ENCODE results near the gene FAM193A.

FAM193A gene
- long read RNA-seq, partial matches to known transcripts: 11 of 18 reads
- long read RNA-seq, other reads (novel, unspliced or antisense): 7 of 18 reads

DNA sequence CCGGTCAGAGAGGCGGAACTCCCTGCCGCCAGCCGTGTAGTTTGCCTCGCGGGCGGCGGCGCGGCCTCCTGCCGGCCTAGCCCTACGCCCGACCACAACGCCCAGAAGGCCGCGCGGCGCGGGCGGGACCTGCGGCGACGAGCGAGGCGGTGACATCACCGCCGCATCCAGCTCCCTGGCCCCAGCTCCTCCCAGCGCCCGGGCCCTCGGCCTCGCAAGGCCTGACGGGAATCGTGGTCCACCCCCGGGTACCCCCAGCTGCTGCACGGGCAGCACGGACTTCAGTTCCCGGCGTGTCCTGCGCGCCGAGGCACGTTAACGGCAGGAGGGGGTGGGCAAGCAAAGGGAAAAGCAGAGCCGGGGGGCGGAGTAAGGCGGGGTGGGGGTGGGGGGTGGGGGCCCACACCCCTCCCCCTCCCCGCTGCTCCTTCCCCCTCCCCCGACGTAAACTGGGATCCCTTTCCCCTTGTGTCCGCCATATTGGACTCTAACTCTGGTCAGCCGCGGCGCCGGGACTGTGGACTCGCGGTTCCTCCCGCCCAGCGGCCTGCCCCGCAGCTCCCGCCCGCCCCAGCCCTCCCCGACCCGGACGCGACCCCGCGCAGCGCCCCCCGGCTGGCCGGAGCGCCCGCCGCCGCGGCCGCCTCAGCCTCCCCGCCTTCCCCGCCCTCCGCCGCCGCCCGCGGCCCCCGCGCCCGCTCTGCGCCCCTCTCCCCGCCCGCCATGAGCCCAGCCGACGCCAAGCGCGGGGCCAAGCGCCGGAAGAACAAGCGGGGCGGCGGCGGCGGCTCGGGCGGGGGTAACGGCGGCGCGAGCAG lies at the start of gene FAM193A:
Gene FAM193A (plus strand): TSS at position 455 of the 818 bp plus-strand sequence. CDS start 269 bp downstream, at position 724.
- peak; percentile 98 to 100 for DNase-seq (ENCODE audit: low read depth in 1 of 2, low spot score in 1 of 2)
- TF ChIP-seq SPI1 (IDR thresholded peaks at IDR 0.05; ENCODE audit: borderline replicate concordance, low read depth): no peak
- TF ChIP-seq, protein P1, sequence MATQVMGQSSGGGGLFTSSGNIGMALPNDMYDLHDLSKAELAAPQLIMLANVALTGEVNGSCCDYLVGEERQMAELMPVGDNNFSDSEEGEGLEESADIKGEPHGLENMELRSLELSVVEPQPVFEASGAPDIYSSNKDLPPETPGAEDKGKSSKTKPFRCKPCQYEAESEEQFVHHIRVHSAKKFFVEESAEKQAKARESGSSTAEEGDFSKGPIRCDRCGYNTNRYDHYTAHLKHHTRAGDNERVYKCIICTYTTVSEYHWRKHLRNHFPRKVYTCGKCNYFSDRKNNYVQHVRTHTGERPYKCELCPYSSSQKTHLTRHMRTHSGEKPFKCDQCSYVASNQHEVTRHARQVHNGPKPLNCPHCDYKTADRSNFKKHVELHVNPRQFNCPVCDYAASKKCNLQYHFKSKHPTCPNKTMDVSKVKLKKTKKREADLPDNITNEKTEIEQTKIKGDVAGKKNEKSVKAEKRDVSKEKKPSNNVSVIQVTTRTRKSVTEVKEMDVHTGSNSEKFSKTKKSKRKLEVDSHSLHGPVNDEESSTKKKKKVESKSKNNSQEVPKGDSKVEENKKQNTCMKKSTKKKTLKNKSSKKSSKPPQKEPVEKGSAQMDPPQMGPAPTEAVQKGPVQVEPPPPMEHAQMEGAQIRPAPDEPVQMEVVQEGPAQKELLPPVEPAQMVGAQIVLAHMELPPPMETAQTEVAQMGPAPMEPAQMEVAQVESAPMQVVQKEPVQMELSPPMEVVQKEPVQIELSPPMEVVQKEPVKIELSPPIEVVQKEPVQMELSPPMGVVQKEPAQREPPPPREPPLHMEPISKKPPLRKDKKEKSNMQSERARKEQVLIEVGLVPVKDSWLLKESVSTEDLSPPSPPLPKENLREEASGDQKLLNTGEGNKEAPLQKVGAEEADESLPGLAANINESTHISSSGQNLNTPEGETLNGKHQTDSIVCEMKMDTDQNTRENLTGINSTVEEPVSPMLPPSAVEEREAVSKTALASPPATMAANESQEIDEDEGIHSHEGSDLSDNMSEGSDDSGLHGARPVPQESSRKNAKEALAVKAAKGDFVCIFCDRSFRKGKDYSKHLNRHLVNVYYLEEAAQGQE (IDR thresholded peaks at IDR 0.05; ENCODE audit: insufficient replicate concordance, low read depth): no peak
- peak; percentile 43; the same call in 1 of the 2 replicates for TF ChIP-seq POLR2AphosphoS5 (IDR thresholded peaks at IDR 0.05; ENCODE audit: low read depth)
- no peaks in the 10 kb centered on the region for H3K27me3 ChIP-seq (ENCODE audit: insufficient read depth, poor library complexity, severe bottlenecking)
- H3K4me3 ChIP-seq (replicated peaks; ENCODE audit: insufficient read depth, low read length): peak within 1 kb of the TSS; percentile 94
- peak within 1 kb of the TSS; percentile 97 for H3K27ac ChIP-seq (replicated peaks)

DNA sequence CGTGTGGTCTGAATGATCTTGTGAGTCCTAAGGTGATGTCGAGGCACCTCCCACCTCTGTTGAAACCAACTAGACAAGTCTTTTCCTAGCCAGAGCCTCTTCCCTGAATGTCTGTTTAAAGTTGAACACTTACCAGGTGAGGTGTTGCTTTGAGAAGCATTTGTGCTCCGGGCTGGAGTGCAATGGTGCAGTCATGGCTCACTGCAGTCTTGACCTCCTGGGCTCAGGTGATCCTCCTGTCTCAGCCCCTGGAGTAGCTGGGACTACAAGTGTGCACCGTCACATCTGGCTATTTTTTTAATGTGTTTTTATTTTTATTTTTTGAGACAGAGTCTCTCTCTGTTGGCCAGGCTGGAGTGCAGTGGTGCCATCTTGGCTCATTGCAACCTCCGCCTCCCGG lies 49.5 kb upstream of the FAM193A start:
- no peaks in the 10 kb centered on the region for H3K27me3 ChIP-seq (ENCODE audit: insufficient read depth, poor library complexity, severe bottlenecking)
- no peak for DNase-seq (ENCODE audit: low read depth in 1 of 2, low spot score in 1 of 2)
- TF ChIP-seq, protein P2, sequence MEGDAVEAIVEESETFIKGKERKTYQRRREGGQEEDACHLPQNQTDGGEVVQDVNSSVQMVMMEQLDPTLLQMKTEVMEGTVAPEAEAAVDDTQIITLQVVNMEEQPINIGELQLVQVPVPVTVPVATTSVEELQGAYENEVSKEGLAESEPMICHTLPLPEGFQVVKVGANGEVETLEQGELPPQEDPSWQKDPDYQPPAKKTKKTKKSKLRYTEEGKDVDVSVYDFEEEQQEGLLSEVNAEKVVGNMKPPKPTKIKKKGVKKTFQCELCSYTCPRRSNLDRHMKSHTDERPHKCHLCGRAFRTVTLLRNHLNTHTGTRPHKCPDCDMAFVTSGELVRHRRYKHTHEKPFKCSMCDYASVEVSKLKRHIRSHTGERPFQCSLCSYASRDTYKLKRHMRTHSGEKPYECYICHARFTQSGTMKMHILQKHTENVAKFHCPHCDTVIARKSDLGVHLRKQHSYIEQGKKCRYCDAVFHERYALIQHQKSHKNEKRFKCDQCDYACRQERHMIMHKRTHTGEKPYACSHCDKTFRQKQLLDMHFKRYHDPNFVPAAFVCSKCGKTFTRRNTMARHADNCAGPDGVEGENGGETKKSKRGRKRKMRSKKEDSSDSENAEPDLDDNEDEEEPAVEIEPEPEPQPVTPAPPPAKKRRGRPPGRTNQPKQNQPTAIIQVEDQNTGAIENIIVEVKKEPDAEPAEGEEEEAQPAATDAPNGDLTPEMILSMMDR (IDR thresholded peaks at IDR 0.05; ENCODE audit: insufficient read depth, low read length): no peak
- TF ChIP-seq SPI1 (IDR thresholded peaks at IDR 0.05; ENCODE audit: borderline replicate concordance, low read depth) (no peak), GABPA (IDR thresholded peaks at IDR 0.05; ENCODE audit: low read depth) (no peak), POLR2AphosphoS5 (IDR thresholded peaks at IDR 0.05; ENCODE audit: low read depth) (no peak)
- TF ChIP-seq, protein P1 (IDR thresholded peaks at IDR 0.05; ENCODE audit: insufficient replicate concordance, low read depth): no peak
- no peak overlapping the region for H3K27ac ChIP-seq (replicated peaks)
- no peak overlapping the region for H3K4me3 ChIP-seq (replicated peaks; ENCODE audit: insufficient read depth, low read length)

DNA sequence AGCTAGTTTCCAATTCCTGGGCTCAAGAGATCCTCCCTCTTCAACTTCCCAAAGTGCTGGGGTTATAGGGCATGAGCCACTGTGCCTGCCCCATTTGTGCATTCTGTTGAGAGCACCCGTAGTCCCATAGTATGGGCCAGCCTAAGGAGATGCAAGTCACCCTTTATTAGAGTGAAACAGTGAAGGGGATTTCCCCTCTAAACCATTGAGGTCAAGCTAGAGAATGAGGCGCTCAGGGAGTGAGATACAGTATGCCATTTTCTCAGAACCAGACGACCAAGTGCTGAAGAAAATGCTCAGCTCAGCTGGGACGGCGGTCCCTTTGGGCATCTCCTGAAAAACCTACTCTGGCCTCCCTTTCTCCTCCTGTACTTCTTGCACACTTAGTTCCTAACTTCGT lies 48.8 kb upstream of the FAM193A start:
- H3K4me3 ChIP-seq (replicated peaks; ENCODE audit: insufficient read depth, low read length): no peak overlapping the region
- no peak for DNase-seq (ENCODE audit: low read depth in 1 of 2, low spot score in 1 of 2)
- TF ChIP-seq SPI1 (IDR thresholded peaks at IDR 0.05; ENCODE audit: borderline replicate concordance, low read depth) (no peak), POLR2AphosphoS5 (IDR thresholded peaks at IDR 0.05; ENCODE audit: low read depth) (no peak), GABPA (IDR thresholded peaks at IDR 0.05; ENCODE audit: low read depth) (no peak)
- TF ChIP-seq, protein P1 (IDR thresholded peaks at IDR 0.05; ENCODE audit: insufficient replicate concordance, low read depth): no peak
- TF ChIP-seq, protein P2 (IDR thresholded peaks at IDR 0.05; ENCODE audit: insufficient read depth, low read length): no peak
- no peaks in the 10 kb centered on the region for H3K27me3 ChIP-seq (ENCODE audit: insufficient read depth, poor library complexity, severe bottlenecking)
- no peak overlapping the region for H3K27ac ChIP-seq (replicated peaks)
